BLaER1 treated with 17β-estradiol and CSF1 and Interleukin-3, amounts not matched to agents 10 nM and 100 nM (cell line): ENCODE results near the gene CDC42EP4.

Experiments used
- H3K27ac ChIP-seq, 11 experiments: shearing (Covaris generic); formaldehyde crosslinking; 2 replicates each; pipeline ENCODE4 v1.8.1; 2022
- H3K27me3 ChIP-seq, 11 experiments: shearing (Covaris generic); formaldehyde crosslinking; 2 replicates each; pipeline ENCODE4 v1.8.1; 2022
- H3K36me3 ChIP-seq, 11 experiments: shearing (Covaris generic); formaldehyde crosslinking; 2 replicates each; pipeline ENCODE4 v1.8.1; 2022
- H3K4me1 ChIP-seq, 10 experiments: shearing (Covaris generic); formaldehyde crosslinking; 2 replicates each; pipeline ENCODE4 v1.8.1; 2022
- H3K4me2 ChIP-seq, 11 experiments: shearing (Covaris generic); formaldehyde crosslinking; 2 replicates each; pipeline ENCODE4 v1.8.1; 2022
- H3K4me3 ChIP-seq, 10 experiments: shearing (Covaris generic); formaldehyde crosslinking; 2 replicates each; pipeline ENCODE4 v1.8.1; 2022
- H3K9ac ChIP-seq, 11 experiments: shearing (Covaris generic); formaldehyde crosslinking; 2 replicates each; pipeline ENCODE4 v1.8.1; 2022
- H3K9me3 ChIP-seq, 11 experiments: shearing (Covaris generic); formaldehyde crosslinking; replicated peaks in 1 of 11; 2 replicates each; pipeline ENCODE4 v1.8.1; 2022
- H4K20me1 ChIP-seq, 11 experiments: shearing (Covaris generic); formaldehyde crosslinking; 2 replicates each; pipeline ENCODE4 v1.8.1; 2022
- Cebpa-rat ChIP-seq, 11 experiments: shearing (Covaris generic); IDR thresholded peaks; 2 replicates each; pipeline ENCODE4 v1.8.1; 2022

The CDC42EP4 gene

GRCh38 chr17:73300392-73300791, 11.4 kb downstream of the CDC42EP4 start:
- Histone ChIP-seq H3K27ac (no peak overlapping the region), H3K9me3 (no peaks in the 10 kb centered on the region), H3K36me3 (no peaks in the 10 kb centered on the region), H3K4me2 (peak overlapping the region in 6 of 11 experiments; percentile 7 to 73 (median 20); a peak in 2 of 22 replicates), H3K9ac (no peak overlapping the region), H3K4me3 (no peak overlapping the region), H4K20me1 (peaks cover 0 to 12% (median 0%) of the 10 kb centered on the region in 11 experiments; a peak in 6 of 22 replicates), H3K27me3 (no peaks in the 10 kb centered on the region), H3K4me1 (peaks cover 39 to 50% (median 42%) of the 10 kb centered on the region in 10 experiments)
- TF ChIP-seq Cebpa-rat (IDR thresholded peaks at IDR 0.05) = no peak

- H3K27ac ChIP-seq = peak overlapping the region in 4 of 11 experiments; percentile 8 to 30 (median 18); a peak in 6 of 22 replicates
- H3K4me1 ChIP-seq = peaks cover 37 to 45% (median 40%) of the 10 kb centered on the region in 10 experiments
- no peaks in the 10 kb centered on the region for H3K27me3 ChIP-seq
These were observed 13.6 kb downstream of the CDC42EP4 start for GRCh38 chr17:73297934-73298861.

GRCh38 chr17:73293480-73293911, 18.3 kb downstream of the CDC42EP4 start:
- Histone ChIP-seq H3K27me3 (no peaks in the 10 kb centered on the region), H3K4me1 (peaks cover 65 to 73% (median 70%) of the 10 kb centered on the region in 10 experiments), H3K4me2 (peak overlapping the region; percentile 52 to 99 (median 94)), H3K4me3 (no peak overlapping the region), H3K27ac (peak overlapping the region in 5 of 11 experiments; percentile 18 to 47 (median 38); a peak in 10 of 22 replicates), H3K36me3 (no peaks in the 10 kb centered on the region), H3K9ac (peak overlapping the region in 6 of 11 experiments; percentile 8 to 57 (median 33); a peak in 9 of 22 replicates), H3K9me3 (no peaks in the 10 kb centered on the region), H4K20me1 (peaks cover 0 to 34% (median 4%) of the 10 kb centered on the region in 11 experiments; a peak in 10 of 22 replicates)
- peak in 5 of 11 experiments; percentile 11 to 46 (median 17); a peak in 2 of 22 replicates for TF ChIP-seq Cebpa-rat (IDR thresholded peaks at IDR 0.05)

More at GRCh38 chr17:73297934-73298861, 13.6 kb downstream of the CDC42EP4 start:
- TF ChIP-seq Cebpa-rat (IDR thresholded peaks at IDR 0.05) = no peak
- peak overlapping the region in 6 of 11 experiments; percentile 0 to 56 (median 31); a peak in 7 of 22 replicates for H3K9ac ChIP-seq
- peak overlapping the region; percentile 39 to 90 (median 73) for H3K4me2 ChIP-seq
- H3K36me3 ChIP-seq = no peaks in the 10 kb centered on the region
- peaks cover 0 to 18% (median 4%) of the 10 kb centered on the region in 11 experiments; a peak in 7 of 22 replicates for H4K20me1 ChIP-seq
- no peak overlapping the region for H3K4me3 ChIP-seq
- H3K9me3 ChIP-seq = no peaks in the 10 kb centered on the region

- Histone ChIP-seq H3K9me3 (no peaks in the 10 kb centered on the region), H4K20me1 (peaks cover 0 to 30% (median under 1%) of the 10 kb centered on the region in 11 experiments; a peak in 9 of 22 replicates), H3K27me3 (no peaks in the 10 kb centered on the region), H3K4me3 (no peak overlapping the region), H3K4me1 (peaks cover 60 to 73% (median 68%) of the 10 kb centered on the region in 10 experiments), H3K4me2 (peak overlapping the region; percentile 52 to 99 (median 94)), H3K27ac (peak overlapping the region in 5 of 11 experiments; percentile 18 to 47 (median 38); a peak in 5 of 22 replicates), H3K9ac (peak overlapping the region in 5 of 11 experiments; percentile 12 to 57 (median 38); a peak in 7 of 22 replicates), H3K36me3 (no peaks in the 10 kb centered on the region)
- TF ChIP-seq Cebpa-rat (IDR thresholded peaks at IDR 0.05) = no peak
These were observed 18.8 kb downstream of the CDC42EP4 start for GRCh38 chr17:73293031-73293430.

- Histone ChIP-seq H3K9ac (peak overlapping the region in 10 of 11 experiments; percentile 40 to 73 (median 66); a peak in 19 of 22 replicates), H3K27ac (peak overlapping the region; percentile 8 to 87 (median 74); a peak in 21 of 22 replicates), H3K4me3 (peak overlapping the region in 6 of 10 experiments; percentile 15 to 56 (median 46); a peak in 12 of 20 replicates)
These were observed 19.7 kb downstream of the CDC42EP4 start for GRCh38 chr17:73292031-73292531.

GRCh38 chr17:73291260-73291801, 20.5 kb downstream of the CDC42EP4 start:
- H3K36me3 ChIP-seq = peaks cover 0 to 2% (median under 1%) of the 10 kb centered on the region in 11 experiments; a peak in 5 of 22 replicates
- H3K4me3 ChIP-seq = peak overlapping the region; percentile 2 to 56 (median 38); a peak in 15 of 20 replicates

More at GRCh38 chr17:73292031-73292531, 19.7 kb downstream of the CDC42EP4 start:
- H3K4me2 ChIP-seq = peak overlapping the region; percentile 88 to 99 (median 96)
- no peaks in the 10 kb centered on the region for H3K36me3 ChIP-seq
- no peaks in the 10 kb centered on the region for H3K27me3 ChIP-seq
- peaks cover 55 to 77% (median 67%) of the 10 kb centered on the region in 10 experiments for H3K4me1 ChIP-seq
- peaks cover 0 to 39% (median 7%) of the 10 kb centered on the region in 11 experiments; a peak in 12 of 22 replicates for H4K20me1 ChIP-seq
- no peak for TF ChIP-seq Cebpa-rat (IDR thresholded peaks at IDR 0.05)
- no peaks in the 10 kb centered on the region for H3K9me3 ChIP-seq

GRCh38 chr17:73290399-73291259, 21.2 kb downstream of the CDC42EP4 start:
- H3K4me2 ChIP-seq = peak overlapping the region; percentile 88 to 99 (median 96)
- H3K4me3 ChIP-seq = peak overlapping the region; percentile 2 to 56 (median 38); a peak in 14 of 20 replicates
- peak in 5 of 11 experiments; percentile 14 to 56 (median 43); a peak in 3 of 22 replicates for TF ChIP-seq Cebpa-rat (IDR thresholded peaks at IDR 0.05)
- no peaks in the 10 kb centered on the region for H3K9me3 ChIP-seq
- peak overlapping the region; percentile 19 to 73 (median 66); a peak in 21 of 22 replicates for H3K9ac ChIP-seq
- H3K4me1 ChIP-seq = peaks cover 55 to 91% (median 72%) of the 10 kb centered on the region in 10 experiments
- H3K27me3 ChIP-seq = no peaks in the 10 kb centered on the region
- peaks cover 0 to 44% (median 13%) of the 10 kb centered on the region in 11 experiments; a peak in 12 of 22 replicates for H4K20me1 ChIP-seq
- H3K36me3 ChIP-seq = peaks cover 0 to 9% (median 7%) of the 10 kb centered on the region in 11 experiments; a peak in 13 of 22 replicates
- H3K27ac ChIP-seq = peak overlapping the region; percentile 17 to 87 (median 74); a peak in 21 of 22 replicates

More at GRCh38 chr17:73291260-73291801, 20.5 kb downstream of the CDC42EP4 start:
- peak overlapping the region; percentile 19 to 73 (median 66); a peak in 21 of 22 replicates for H3K9ac ChIP-seq
- H3K4me1 ChIP-seq = peaks cover 55 to 84% (median 72%) of the 10 kb centered on the region in 10 experiments
- peak overlapping the region; percentile 17 to 87 (median 74); a peak in 21 of 22 replicates for H3K27ac ChIP-seq
- peak overlapping the region; percentile 88 to 99 (median 96) for H3K4me2 ChIP-seq
- TF ChIP-seq Cebpa-rat (IDR thresholded peaks at IDR 0.05) = no peak
- no peaks in the 10 kb centered on the region for H3K9me3 ChIP-seq
- peaks cover 0 to 44% (median 9%) of the 10 kb centered on the region in 11 experiments; a peak in 12 of 22 replicates for H4K20me1 ChIP-seq
- no peaks in the 10 kb centered on the region for H3K27me3 ChIP-seq
